Stimulated activated naive CD8-positive, alpha-beta T cell treated with anti-CD3 and anti-CD28 coated beads, Interleukin-15, Interleukin-2, amounts not matched to agents 100 ng/mL and 50 ng/mL, for 24 hours (primary cell): ENCODE measurements around the gene URB2.

ENCODE experiments used
- H3K27ac Mint-ChIP-seq: one replicate; pipeline ENCODE4 v1.8.0; 2021; ENCODE audit warnings: mild to moderate bottlenecking, mixed read lengths
- H3K27me3 Mint-ChIP-seq: one replicate; pipeline ENCODE4 v1.8.0; 2021; ENCODE audit warnings: mixed read lengths
- H3K36me3 Mint-ChIP-seq: one replicate; pipeline ENCODE4 v1.8.0; 2021; ENCODE audit warnings: low read depth, mixed read lengths
- H3K4me1 Mint-ChIP-seq: one replicate; pipeline ENCODE4 v1.8.0; 2021; ENCODE audit warnings: low read depth, mixed read lengths
- H3K4me3 Mint-ChIP-seq: one replicate; pipeline ENCODE4 v1.8.0; 2021; ENCODE audit warnings: mild to moderate bottlenecking, mixed read lengths
- H3K9me3 Mint-ChIP-seq: one replicate; pipeline ENCODE4 v1.8.0; 2021; ENCODE audit warnings: mixed read lengths

URB2 gene

DNA sequence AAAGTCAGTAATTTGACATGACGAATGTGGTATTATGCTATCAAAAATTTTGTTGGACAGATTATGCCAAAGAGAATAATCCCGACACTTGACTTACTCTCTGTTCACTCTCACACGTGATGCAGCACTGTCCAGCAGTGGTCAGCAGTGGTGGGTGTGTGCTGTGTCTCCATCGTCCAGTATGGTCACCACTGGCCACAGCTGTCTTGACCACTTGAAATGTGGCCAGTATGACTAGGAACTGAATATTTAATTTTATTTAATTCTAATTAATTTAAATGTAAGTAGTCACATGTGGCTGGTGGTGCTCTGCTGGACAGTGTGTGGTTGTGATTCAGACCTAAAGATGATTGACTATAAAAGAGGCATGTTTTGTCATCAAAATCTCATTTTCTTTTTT is 24.0 kb downstream of the URB2 start:
- no peaks in the 10 kb centered on the region for H3K4me1 Mint-ChIP-seq
- H3K27ac Mint-ChIP-seq, result no peak overlapping the region
- no peak overlapping the region for H3K4me3 Mint-ChIP-seq
- no peaks in the 10 kb centered on the region for H3K9me3 Mint-ChIP-seq
- H3K36me3 Mint-ChIP-seq, result peaks cover 79% of the 10 kb centered on the region
- H3K27me3 Mint-ChIP-seq, result no peaks in the 10 kb centered on the region

DNA sequence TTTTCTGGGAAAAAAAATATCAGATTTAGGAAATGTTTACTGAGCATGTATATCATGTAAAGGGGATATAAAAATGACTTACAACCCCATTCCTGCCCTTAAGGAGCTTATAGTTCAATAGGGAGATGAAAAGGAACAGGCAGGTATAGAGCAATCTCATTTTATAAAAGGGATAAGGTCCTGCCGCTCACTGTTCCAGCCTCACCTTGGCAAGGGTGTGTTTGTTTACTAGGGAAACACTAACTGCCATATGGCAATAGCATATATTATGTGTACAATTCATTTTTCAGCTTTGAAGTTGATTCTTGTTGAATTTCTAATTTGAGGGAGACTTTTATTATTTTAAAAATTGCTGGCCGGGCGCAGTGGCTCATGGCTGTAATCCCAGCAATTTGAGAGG is 25.5 kb downstream of the URB2 start:
- H3K4me1 Mint-ChIP-seq, result no peaks in the 10 kb centered on the region
- H3K27me3 Mint-ChIP-seq, result no peaks in the 10 kb centered on the region
- H3K27ac Mint-ChIP-seq, result no peak overlapping the region
- H3K4me3 Mint-ChIP-seq, result no peak overlapping the region
- H3K9me3 Mint-ChIP-seq, result no peaks in the 10 kb centered on the region
- H3K36me3 Mint-ChIP-seq, result peaks cover 75% of the 10 kb centered on the region

DNA sequence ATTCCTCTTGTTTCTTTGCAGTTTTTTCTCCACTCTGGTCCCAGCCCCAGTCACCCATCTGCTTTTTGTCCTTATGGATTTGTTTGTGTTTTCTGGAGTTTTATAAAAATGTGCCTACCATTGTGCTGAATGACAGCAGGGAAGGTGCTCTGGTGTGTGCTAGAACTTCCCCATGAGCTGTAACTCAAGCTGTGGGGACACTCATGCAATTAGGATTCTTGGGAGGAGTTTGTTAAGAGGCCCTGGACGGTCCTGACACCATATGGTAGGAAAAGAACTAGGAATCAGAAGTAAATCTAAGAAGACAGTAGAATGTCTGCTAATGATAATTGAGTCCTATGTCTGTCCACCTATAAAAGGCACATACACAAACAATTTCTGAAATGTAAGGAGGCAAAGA is 27.4 kb downstream of the URB2 start:
- Mint-ChIP-seq H3K9me3 (no peaks in the 10 kb centered on the region), H3K27me3 (no peaks in the 10 kb centered on the region), H3K4me3 (no peak overlapping the region), H3K36me3 (peaks cover 74% of the 10 kb centered on the region), H3K27ac (no peak overlapping the region), H3K4me1 (peaks cover 8% of the 10 kb centered on the region)

DNA sequence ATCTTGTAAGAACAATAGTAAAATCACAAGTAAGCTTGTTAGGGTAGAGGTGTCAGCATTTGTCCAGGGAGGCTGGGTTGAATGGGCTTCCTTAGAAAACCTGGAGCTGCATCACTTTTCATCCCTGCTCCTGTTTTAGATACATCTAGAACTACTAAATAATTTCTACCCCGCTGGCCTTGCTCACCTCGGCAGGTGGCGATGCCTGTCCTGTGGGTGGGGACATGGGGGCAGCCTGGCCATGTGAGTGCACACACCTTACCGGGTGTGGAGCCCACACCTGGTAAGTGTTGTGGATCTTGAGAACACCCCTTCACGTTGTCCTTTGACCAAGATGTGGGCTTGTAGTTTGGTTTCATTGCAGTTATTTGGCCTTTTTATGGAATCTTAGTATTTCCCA is 29.7 kb downstream of the URB2 start:
- Mint-ChIP-seq H3K27ac (no peak overlapping the region), H3K4me3 (no peak overlapping the region), H3K36me3 (peaks cover 71% of the 10 kb centered on the region), H3K4me1 (peaks cover 8% of the 10 kb centered on the region), H3K27me3 (no peaks in the 10 kb centered on the region), H3K9me3 (no peaks in the 10 kb centered on the region)

DNA sequence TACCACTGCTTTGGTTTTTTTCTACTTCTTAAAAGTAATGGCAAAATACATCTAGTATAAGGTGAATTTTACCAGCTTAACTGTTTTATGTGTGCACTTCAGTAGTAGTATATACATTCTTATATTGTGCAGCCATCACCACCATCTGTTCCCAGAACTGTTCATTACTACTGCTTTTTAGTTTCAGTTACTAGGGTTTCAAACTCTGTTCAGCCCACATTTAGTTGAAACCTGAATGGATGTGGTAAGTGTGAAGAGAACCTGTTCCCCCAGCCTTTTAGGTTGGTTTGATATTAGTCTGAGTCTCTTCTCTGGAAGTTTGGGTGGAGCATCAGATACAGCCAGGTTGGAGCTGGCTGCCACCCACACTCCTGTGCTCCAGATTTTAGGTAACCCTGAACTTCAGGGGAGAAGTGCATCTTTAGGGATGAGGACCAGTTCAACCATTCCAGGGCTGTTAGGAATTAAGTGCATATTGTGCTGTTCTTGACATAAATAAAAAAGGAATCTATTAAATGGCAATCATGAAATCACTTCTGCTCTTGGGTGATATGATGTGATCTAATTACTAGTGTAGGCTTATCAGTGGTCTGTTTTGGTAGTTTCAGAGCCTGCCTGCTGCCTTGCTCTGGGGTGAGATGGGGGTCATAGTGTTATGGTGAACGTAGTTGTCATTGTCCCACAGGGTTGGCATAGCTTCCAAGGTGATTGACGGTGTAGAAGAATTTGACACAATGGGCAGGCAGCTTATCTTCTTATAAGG is 32.1 kb downstream of the URB2 start:
- H3K4me1 Mint-ChIP-seq, result peaks cover 16% of the 10 kb centered on the region
- H3K27me3 Mint-ChIP-seq, result no peaks in the 10 kb centered on the region
- peaks cover 58% of the 10 kb centered on the region for H3K36me3 Mint-ChIP-seq
- no peak overlapping the region for H3K4me3 Mint-ChIP-seq
- H3K27ac Mint-ChIP-seq, result peak overlapping the region; percentile 58
- no peaks in the 10 kb centered on the region for H3K9me3 Mint-ChIP-seq

DNA sequence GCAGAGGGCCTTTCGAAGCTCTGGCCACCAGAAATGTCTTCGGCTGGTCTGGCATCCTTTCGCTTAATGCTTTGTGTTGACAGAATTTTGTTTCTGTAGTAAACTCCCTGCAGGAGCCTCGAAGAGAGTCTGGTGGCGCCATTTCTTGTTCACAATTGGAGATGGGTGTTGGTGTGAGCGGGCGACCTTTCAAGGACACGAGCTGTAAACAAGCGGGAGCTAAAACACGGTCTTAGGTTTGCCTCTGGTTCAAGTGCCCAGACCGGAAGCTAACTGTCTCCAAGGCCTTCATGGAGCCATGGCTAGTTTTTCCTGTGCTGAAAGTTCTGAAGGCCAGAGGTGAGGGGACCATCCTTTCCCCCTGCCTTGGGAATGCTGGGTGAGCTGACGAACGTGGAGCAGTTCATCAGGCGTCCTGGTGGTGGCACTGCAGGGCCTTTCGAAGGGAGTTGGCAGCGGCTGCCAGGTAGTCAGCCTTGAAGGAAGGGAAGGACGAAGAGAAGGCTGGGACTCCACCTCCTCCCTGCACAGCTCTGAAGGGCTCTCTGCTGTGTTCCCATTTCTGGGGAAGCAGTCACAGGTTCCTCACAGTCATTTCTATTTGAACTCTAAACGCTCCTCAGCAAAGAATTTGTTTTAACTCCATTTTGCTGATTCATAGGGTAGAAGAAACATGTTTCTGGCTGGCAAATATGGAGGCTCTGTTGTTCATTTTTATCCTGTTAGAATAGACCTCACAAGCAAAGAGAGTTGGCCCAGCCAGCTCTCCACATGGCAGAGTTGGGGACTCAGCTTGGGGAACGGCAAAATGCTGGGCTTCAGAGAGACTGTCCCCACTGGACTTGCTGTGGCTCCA is 35.2 kb downstream of the URB2 start:
- Mint-ChIP-seq H3K4me1 (peaks cover 16% of the 10 kb centered on the region), H3K4me3 (no peak overlapping the region), H3K27me3 (no peaks in the 10 kb centered on the region), H3K9me3 (no peaks in the 10 kb centered on the region), H3K27ac (no peak overlapping the region), H3K36me3 (peaks cover 31% of the 10 kb centered on the region)

DNA sequence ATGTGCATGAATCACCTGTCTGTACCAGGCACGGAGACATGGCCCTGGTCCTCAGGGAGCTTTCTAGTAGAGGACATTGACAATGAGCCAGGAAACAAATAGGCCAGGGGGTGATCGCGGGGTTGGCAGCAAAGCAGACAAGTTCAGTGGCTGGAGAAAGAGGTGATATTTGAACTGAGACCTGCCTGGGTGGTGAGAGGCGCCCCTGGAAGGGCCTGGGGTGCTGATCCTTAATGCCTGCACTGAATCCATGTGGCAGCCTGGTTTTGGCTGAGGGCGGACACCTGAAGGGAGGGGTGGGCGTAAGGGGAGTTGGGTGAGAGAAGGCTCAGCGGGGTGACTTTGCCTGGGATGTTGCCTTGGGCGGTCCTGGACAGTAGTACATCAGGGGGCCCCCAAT is 35.9 kb downstream of the URB2 start:
- Mint-ChIP-seq H3K27ac (no peak overlapping the region), H3K4me3 (no peak overlapping the region), H3K27me3 (no peaks in the 10 kb centered on the region), H3K4me1 (peaks cover 16% of the 10 kb centered on the region), H3K9me3 (no peaks in the 10 kb centered on the region), H3K36me3 (peaks cover 25% of the 10 kb centered on the region)

DNA sequence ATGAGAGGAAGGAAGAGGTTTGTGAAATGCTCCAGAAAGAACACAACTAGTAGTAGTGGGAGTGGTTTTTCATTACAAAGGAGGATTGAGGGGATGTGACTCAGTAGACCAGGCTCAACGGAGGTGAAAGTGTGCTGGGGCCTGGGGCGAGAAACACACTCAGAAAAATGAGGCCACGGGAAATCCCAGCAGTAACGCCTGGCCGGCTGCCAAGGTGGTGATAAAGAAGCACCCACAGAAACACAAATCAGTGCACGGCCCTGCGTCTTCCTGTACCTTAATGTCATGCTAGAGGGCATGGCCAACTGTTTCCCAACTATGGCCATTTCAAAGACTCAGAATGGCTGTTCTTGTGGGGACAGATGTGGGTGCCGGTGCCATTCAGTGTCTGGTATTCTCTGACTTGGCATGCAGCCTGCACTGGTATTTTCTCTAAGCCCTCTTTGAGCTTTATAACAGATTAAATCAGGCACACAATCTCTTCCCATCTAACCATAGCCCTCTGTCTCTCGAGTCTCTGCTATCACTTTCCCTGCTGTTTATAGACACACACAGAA is 38.2 kb downstream of the URB2 start:
- Mint-ChIP-seq H3K9me3 (no peaks in the 10 kb centered on the region), H3K27ac (no peak overlapping the region), H3K27me3 (no peaks in the 10 kb centered on the region), H3K4me3 (no peak overlapping the region), H3K4me1 (peaks cover 7% of the 10 kb centered on the region), H3K36me3 (peaks cover 23% of the 10 kb centered on the region)

DNA sequence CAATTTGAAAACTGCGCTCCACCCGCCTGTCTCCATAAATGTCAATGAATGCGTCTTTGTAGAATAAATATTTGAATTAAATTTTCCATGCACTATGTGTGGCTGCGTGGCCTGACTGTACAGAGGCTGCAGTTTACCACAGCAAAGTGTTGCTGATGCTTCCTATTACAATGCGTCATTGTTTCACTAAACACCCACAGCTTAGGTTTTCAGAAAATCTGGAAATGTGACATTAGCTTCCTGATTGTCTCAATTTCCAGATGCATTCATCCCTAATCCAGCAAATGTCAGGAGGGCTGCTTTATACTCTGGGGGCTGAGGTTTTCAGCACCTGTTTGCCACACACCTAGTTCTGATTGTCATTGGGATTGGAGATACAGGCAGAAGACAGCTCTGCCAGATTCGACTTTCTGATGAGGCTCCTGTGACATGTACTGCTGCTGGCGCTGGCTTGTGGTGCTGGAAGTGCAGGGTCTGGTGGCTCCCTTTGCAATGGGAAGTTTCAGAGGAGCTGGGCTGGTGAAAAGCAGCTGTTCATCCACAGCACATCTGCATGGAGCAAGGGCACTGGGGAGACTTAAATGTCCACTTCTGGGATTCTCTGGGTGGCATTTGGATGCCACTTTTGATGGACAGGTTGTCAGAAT is 40.0 kb downstream of the URB2 start:
- H3K4me1 Mint-ChIP-seq, result peaks cover 5% of the 10 kb centered on the region
- H3K36me3 Mint-ChIP-seq, result peaks cover 27% of the 10 kb centered on the region
- H3K4me3 Mint-ChIP-seq, result no peak overlapping the region
- H3K27me3 Mint-ChIP-seq, result no peaks in the 10 kb centered on the region
- H3K27ac Mint-ChIP-seq, result no peak overlapping the region
- no peaks in the 10 kb centered on the region for H3K9me3 Mint-ChIP-seq

DNA sequence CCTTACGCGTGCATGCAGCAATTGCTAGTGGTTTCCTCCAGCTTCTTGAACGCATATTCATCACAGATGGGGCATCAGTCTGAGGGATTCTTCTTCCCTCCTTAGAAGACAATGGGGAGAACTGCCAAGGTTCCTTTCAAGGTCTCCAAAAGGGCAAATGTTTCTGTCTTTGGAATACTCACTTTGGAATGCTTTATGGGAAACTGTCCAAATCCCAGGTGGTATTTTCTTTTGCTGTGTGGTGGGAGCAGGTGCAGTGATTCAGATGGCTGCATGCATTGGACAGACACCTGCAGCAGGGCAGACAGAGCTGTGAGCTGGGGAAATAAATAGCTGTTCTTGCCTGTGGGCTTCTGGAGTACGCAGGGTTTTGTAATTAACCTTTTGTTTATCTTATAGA is 40.5 kb downstream of the URB2 start:
- Mint-ChIP-seq H3K27ac (no peak overlapping the region), H3K4me1 (no peaks in the 10 kb centered on the region), H3K4me3 (no peak overlapping the region), H3K9me3 (no peaks in the 10 kb centered on the region), H3K36me3 (peaks cover 27% of the 10 kb centered on the region), H3K27me3 (no peaks in the 10 kb centered on the region)

DNA sequence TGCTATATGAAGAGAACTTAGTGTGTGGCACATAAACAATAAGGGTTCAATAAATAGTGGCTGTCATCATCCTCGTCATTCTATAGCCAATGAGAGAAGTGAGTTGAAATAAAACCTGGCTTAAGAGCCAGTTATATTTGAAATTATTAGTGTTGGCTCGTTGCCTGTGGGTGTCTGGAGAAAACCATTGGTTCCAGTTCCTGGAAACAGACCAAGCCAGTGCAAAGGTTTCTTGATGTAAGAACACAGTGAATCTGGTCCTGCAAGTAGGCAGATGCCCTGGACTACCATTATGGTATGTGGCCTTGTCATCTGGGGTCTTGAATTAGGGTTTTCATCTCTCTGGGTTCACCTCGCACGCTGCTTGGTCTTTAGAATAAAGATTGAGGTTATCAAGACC is 43.3 kb downstream of the URB2 start:
- peaks cover 6% of the 10 kb centered on the region for H3K4me1 Mint-ChIP-seq
- H3K36me3 Mint-ChIP-seq, result peaks cover 27% of the 10 kb centered on the region
- H3K4me3 Mint-ChIP-seq, result no peak overlapping the region
- no peaks in the 10 kb centered on the region for H3K9me3 Mint-ChIP-seq
- no peak overlapping the region for H3K27ac Mint-ChIP-seq
- no peaks in the 10 kb centered on the region for H3K27me3 Mint-ChIP-seq

DNA sequence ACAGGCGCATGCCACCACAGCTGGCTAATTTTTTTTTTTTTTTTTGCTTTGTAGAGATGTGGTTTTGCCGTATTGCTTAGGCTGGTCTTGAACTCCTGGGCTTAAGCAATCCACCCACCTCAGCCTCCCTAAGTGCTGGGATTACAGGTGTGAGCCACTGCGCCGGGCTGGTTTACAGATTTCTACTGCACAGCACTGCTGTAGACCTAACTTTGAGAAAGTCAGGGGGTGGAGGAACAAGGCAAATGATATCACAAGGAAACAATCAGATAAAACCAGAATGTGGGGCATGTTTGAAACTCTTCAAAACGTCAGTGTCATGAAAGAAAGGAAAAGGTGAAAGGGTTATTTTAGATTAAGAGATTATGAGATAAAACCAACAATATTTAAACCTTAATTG is 45.3 kb downstream of the URB2 start:
- peaks cover 27% of the 10 kb centered on the region for H3K36me3 Mint-ChIP-seq
- no peak overlapping the region for H3K4me3 Mint-ChIP-seq
- H3K27ac Mint-ChIP-seq, result no peak overlapping the region
- no peaks in the 10 kb centered on the region for H3K9me3 Mint-ChIP-seq
- H3K4me1 Mint-ChIP-seq, result peaks cover 6% of the 10 kb centered on the region
- H3K27me3 Mint-ChIP-seq, result no peaks in the 10 kb centered on the region

DNA sequence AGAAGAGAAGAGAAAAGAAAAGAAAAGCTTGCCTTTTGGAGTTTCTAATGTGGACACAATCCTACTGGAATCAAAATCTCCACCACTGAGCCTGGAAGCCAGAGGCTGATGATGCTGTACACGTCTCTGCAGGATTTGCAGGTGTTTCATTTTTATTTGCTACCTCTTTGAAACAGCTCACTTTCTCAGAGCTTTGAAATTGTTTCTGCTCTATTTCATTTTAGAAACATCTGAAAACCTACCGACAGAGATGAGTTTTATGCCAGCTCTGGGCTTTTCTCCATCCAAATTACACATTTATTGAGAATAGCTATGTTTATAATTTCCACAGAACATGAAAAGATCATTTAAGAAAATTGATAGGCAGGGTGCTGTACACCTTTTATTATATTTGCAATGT is 46.2 kb downstream of the URB2 start:
- Mint-ChIP-seq H3K4me1 (peaks cover 6% of the 10 kb centered on the region), H3K27ac (no peak overlapping the region), H3K9me3 (no peaks in the 10 kb centered on the region), H3K27me3 (no peaks in the 10 kb centered on the region), H3K36me3 (peaks cover 24% of the 10 kb centered on the region), H3K4me3 (no peak overlapping the region)

DNA sequence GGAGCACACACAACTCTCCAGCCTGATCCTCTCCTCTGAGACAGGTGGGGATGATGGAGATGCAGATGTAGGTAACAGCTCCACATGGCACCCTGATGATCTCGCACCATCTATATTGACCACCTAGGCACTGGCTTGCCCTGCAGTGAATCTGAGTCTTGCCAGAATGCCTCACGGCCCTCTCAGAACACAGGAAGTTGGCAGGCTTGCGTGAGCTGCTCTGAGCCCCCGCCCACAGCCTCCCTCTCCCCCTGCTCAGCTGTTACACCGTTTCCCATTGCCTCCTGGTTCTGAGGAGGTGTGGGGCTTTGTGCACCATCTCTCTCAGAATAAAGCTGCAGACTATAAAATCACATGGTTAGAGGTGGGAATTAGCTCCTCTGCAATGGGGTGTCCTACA is 48.0 kb downstream of the URB2 start:
- Mint-ChIP-seq H3K36me3 (peaks cover 10% of the 10 kb centered on the region), H3K9me3 (no peaks in the 10 kb centered on the region), H3K4me3 (no peak overlapping the region), H3K27ac (no peak overlapping the region), H3K4me1 (peaks cover 6% of the 10 kb centered on the region), H3K27me3 (no peaks in the 10 kb centered on the region)

DNA sequence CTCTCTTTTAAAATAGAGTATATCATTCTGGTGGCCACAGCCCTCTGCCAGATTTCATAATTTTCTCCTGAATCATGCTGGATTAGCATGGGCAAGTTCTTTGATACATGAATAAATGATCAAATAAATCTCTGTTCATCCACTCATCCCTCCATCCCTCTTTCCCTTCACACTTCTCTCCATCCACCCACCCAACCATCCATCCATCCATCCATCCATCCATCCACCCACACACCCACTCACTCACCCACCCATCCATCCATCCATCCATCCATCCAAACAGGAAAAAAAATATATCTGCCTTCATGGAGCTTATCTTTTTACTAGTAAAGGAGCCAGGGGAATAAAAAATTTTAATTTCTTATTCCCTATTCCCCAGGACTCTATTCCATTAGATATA is 49.3 kb downstream of the URB2 start:
- Mint-ChIP-seq H3K4me1 (peaks cover 6% of the 10 kb centered on the region), H3K9me3 (no peaks in the 10 kb centered on the region), H3K4me3 (no peak overlapping the region), H3K27ac (no peak overlapping the region), H3K36me3 (peaks cover under 1% of the 10 kb centered on the region), H3K27me3 (no peaks in the 10 kb centered on the region)
